Uterus (tissue), 4 donors: ENCODE data around the gene MRPS5. TPM values are rescaled to one million over a fixed set of nuclear protein-coding genes. Genes with fewer than 3 reads are reported as not detected.

Source experiments
- DNase-seq, 2 donors: peaks; one replicate each; pipeline ENCODE4 v3.0.0-alpha.2; 2019 to 2020
- H3K27ac ChIP-seq, 2 donors: fragments of 200-600 bp; sonication (generic); 1 replicate in 1 of 2; 2 replicates in 1 of 2; pipeline ENCODE4 v1.5.1; 2016 to 2018
- H3K27me3 ChIP-seq, 2 donors: fragments of 200-600 bp; sonication (generic); one replicate each; pipeline ENCODE4 v1.5.1; 2018 to 2019; ENCODE audit warnings: control low read depth in 1 of 2
- H3K36me3 ChIP-seq, 2 donors: fragments of 200-600 bp; sonication (generic); one replicate each; pipeline ENCODE4 v1.5.1; 2019; ENCODE audit warnings: control low read depth in 1 of 2
- H3K4me1 ChIP-seq, 2 donors: fragments of 200-600 bp; sonication (generic); one replicate each; pipeline ENCODE4 v1.5.1; 2018 to 2019; ENCODE audit warnings: control low read depth in 1 of 2
- H3K4me3 ChIP-seq, 2 donors: fragments of 200-600 bp; sonication (generic); 1 replicate in 1 of 2; 2 replicates in 1 of 2; pipeline ENCODE4 v1.5.1; 2018 to 2019; ENCODE audit warnings: mild to moderate bottlenecking in 1 of 2
- H3K9me3 ChIP-seq, 2 donors: fragments of 200-600 bp; sonication (generic); one replicate each; pipeline ENCODE4 v1.5.1; 2019; ENCODE audit warnings: control low read depth in 1 of 2
- CTCF ChIP-seq, 4 experiments: fragments of 200-600 bp in 2 of 4; fragments of 450-650 bp in 2 of 4; sonication (generic) in 2 of 4; IDR thresholded peaks; one replicate each; pipeline ENCODE4 v1.5.1; 2016 to 2019; ENCODE audit warnings: antibody characterized with exemption in 4 of 4, mild to moderate bottlenecking in 2 of 4, moderate library complexity in 1 of 4
- POLR2A ChIP-seq, 2 donors: fragments of 450-650 bp; IDR thresholded peaks; one replicate each; pipeline ENCODE4 v1.6.1; 2016; ENCODE audit warnings: antibody characterized with exemption in 2 of 2, mild to moderate bottlenecking in 1 of 2, moderate library complexity in 1 of 2
- intact Hi-C: fragments of 100-400 bp; cut with DNase I; formaldehyde crosslinking; loops from one replicate; pipeline ENCODE4 v1.15.1; 2023; ENCODE audit warnings: low total_unique reads
- total RNA-seq, 4 donors: library from RNA; depleted of rRNA in 3 of 4; stranded (reverse); fragments of >200 nt in 3 of 4; gene quantifications; one replicate each; pipeline versions ENCODE4 v1.1.0 to v1.2.4, GENCODE V29; 2014 to 2023
- donor health status: DM: yes; HTN: yes; CAD: no.

The MRPS5 gene
- total RNA-seq, 4 donors from 2014 or later, result 7.2 to 50.3 (median 28.6) TPM

GRCh38 chr2:95061601-95062183 is 59.9 kb downstream of the MRPS5 start:
- no peak overlapping the region for H3K4me3 ChIP-seq
- TF ChIP-seq CTCF (IDR thresholded peaks at IDR 0.05) (no peak), POLR2A (IDR thresholded peaks at IDR 0.05) (no peak)
- intact Hi-C loops, result no loop called here
- no peaks in the 10 kb centered on the region for H3K27me3 ChIP-seq
- no peak for DNase-seq
- no peaks in the 10 kb centered on the region for H3K9me3 ChIP-seq
- no peak overlapping the region for H3K27ac ChIP-seq
- H3K4me1 ChIP-seq, result no peaks in the 10 kb centered on the region
- no peaks in the 10 kb centered on the region for H3K36me3 ChIP-seq

GRCh38 chr2:95061119-95061512 is 60.5 kb downstream of the MRPS5 start:
- H3K4me3 ChIP-seq, result no peak overlapping the region
- no peaks in the 10 kb centered on the region for H3K4me1 ChIP-seq
- no peaks in the 10 kb centered on the region for H3K36me3 ChIP-seq
- DNase-seq, result no peak
- TF ChIP-seq POLR2A (IDR thresholded peaks at IDR 0.05), result no peak
- no peak for TF ChIP-seq CTCF (IDR thresholded peaks at IDR 0.05)
- no peaks in the 10 kb centered on the region for H3K27me3 ChIP-seq
- no peaks in the 10 kb centered on the region for H3K9me3 ChIP-seq
- intact Hi-C loops, result no loop called here
- H3K27ac ChIP-seq, result no peak overlapping the region

GRCh38 chr2:95060446-95061118 is 61.0 kb downstream of the MRPS5 start:
- intact Hi-C loops, result no loop called here
- Histone ChIP-seq H3K4me1 (no peaks in the 10 kb centered on the region), H3K27ac (no peak overlapping the region), H3K27me3 (no peaks in the 10 kb centered on the region), H3K4me3 (no peak overlapping the region), H3K9me3 (no peaks in the 10 kb centered on the region), H3K36me3 (no peaks in the 10 kb centered on the region)
- TF ChIP-seq CTCF (IDR thresholded peaks at IDR 0.05), result no peak
- no peak for DNase-seq

GRCh38 chr2:95059656-95060370 is 61.8 kb downstream of the MRPS5 start:
- intact Hi-C loops, result no loop called here
- no peak for DNase-seq
- TF ChIP-seq CTCF (IDR thresholded peaks at IDR 0.05) (no peak), POLR2A (IDR thresholded peaks at IDR 0.05) (no peak)
- Histone ChIP-seq H3K27ac (no peak overlapping the region), H3K9me3 (no peaks in the 10 kb centered on the region), H3K27me3 (no peaks in the 10 kb centered on the region), H3K36me3 (no peaks in the 10 kb centered on the region), H3K4me3 (no peak overlapping the region), H3K4me1 (no peaks in the 10 kb centered on the region)

GRCh38 chr2:95058989-95059641 is 62.5 kb downstream of the MRPS5 start:
- Histone ChIP-seq H3K4me3 (no peak overlapping the region), H3K27me3 (no peaks in the 10 kb centered on the region), H3K27ac (no peak overlapping the region), H3K9me3 (no peaks in the 10 kb centered on the region), H3K36me3 (no peaks in the 10 kb centered on the region), H3K4me1 (no peaks in the 10 kb centered on the region)
- DNase-seq, result no peak
- no peak for TF ChIP-seq POLR2A (IDR thresholded peaks at IDR 0.05)
- TF ChIP-seq CTCF (IDR thresholded peaks at IDR 0.05), result no peak
- intact Hi-C loops, result no loop called here
